GM20000 (cell line): ENCODE measurements around the gene FGF6.

Experiments used
- DNase-seq: peaks from one replicate; pipeline ENCODE4 v3.0.0; 2012; ENCODE audit warnings: low spot score
- TF ChIP-seq, protein P1 (sequence below): IDR thresholded peaks from 2 replicates; pipeline ENCODE4 v1.5.1; 2012; ENCODE audit warnings: mild to moderate bottlenecking, control low read depth; ENCODE audit errors: extremely low read depth, missing control alignments

FGF6 gene

GRCh38 chr12:4401117-4401516 lies 44.5 kb downstream of the FGF6 start:
- no peak for DNase-seq
- TF ChIP-seq, protein P1, sequence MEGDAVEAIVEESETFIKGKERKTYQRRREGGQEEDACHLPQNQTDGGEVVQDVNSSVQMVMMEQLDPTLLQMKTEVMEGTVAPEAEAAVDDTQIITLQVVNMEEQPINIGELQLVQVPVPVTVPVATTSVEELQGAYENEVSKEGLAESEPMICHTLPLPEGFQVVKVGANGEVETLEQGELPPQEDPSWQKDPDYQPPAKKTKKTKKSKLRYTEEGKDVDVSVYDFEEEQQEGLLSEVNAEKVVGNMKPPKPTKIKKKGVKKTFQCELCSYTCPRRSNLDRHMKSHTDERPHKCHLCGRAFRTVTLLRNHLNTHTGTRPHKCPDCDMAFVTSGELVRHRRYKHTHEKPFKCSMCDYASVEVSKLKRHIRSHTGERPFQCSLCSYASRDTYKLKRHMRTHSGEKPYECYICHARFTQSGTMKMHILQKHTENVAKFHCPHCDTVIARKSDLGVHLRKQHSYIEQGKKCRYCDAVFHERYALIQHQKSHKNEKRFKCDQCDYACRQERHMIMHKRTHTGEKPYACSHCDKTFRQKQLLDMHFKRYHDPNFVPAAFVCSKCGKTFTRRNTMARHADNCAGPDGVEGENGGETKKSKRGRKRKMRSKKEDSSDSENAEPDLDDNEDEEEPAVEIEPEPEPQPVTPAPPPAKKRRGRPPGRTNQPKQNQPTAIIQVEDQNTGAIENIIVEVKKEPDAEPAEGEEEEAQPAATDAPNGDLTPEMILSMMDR = no peak

GRCh38 chr12:4395818-4396217 lies 49.8 kb downstream of the FGF6 start:
- TF ChIP-seq, protein P1 = no peak
- DNase-seq = no peak

- DNase-seq = no peak
- TF ChIP-seq, protein P1 = no peak
These were observed 52.4 kb downstream of the FGF6 start for GRCh38 chr12:4393211-4393610.

GRCh38 chr12:4392223-4392742 lies 53.3 kb downstream of the FGF6 start:
- TF ChIP-seq, protein P1 = no peak
- no peak for DNase-seq

DNA sequence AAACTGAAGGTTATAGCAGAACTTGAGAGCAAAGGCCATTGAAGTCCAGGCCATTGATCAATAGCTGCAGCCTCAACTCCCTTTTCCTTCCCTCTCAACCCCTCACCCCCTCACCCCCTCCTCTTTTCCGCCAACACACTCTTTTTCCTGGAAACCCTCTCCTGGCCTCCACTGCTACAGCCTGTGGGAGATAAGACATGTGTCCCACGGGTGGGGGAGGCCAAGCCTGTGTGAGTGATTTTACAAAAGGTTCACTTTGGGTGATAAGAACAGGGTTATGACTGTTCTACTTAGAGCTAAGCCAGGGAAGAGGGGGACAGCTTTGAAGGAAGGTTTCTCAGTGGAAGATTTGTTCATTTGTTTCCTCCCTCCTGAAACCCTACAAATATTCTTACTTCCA lies 57.0 kb downstream of the FGF6 start:
- TF ChIP-seq, protein P1 = no peak
- no peak for DNase-seq

DNA sequence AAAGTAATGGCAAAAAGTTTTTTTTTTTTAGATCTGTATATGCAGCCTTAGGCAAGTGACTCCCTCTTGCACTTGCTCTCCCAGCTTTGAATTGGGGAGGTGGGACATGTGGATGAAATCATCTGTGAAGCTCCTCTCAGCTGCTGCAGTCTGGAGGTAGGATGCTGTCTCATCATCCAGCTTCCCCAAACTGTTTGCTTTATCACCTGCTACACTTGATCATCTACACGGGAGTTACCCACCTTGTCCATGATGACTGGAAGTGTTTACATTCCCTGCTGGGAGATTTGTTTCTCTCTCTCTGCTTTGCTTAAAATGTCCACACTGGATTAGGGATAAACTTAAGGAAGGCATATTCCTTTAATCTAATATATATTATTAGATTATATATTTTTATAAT lies 57.6 kb downstream of the FGF6 start:
- TF ChIP-seq, protein P1 = no peak
- no peak for DNase-seq

GRCh38 chr12:4387607-4388006 lies 58.0 kb downstream of the FGF6 start:
- TF ChIP-seq, protein P1 = no peak
- DNase-seq = no peak
